H1 (cell line): ENCODE data around the gene SCAF11.
"Not testable (repeated sequence)": the region's sequence is repeated elsewhere in the genome, so short reads cannot be mapped to it uniquely, and the experiment has no call there.

Experiments used
- EP300 ChIP-seq, 2 experiments: IDR thresholded peaks; 1 replicate in 1 of 2; 2 replicates in 1 of 2; pipeline ENCODE4 v1.6.1; 2011 to 2012; ENCODE audit warnings: low read depth in 2 of 2, low read length in 2 of 2, mild to moderate bottlenecking in 2 of 2, borderline replicate concordance in 1 of 2, inconsistent platforms in 1 of 2, moderate library complexity in 1 of 2
- POLR2A ChIP-seq, 2 experiments: IDR thresholded peaks; 1 replicate in 1 of 2; 2 replicates in 1 of 2; pipeline ENCODE4 v1.6.1; 2011; ENCODE audit warnings: low read depth in 2 of 2, low read length in 2 of 2, mild to moderate bottlenecking in 2 of 2; ENCODE audit errors: control extremely low read depth in 1 of 2
- SAP30 ChIP-seq: fragments of 300-600 bp; sonication (generic); IDR thresholded peaks from 2 replicates; pipeline ENCODE4 v1.7.1; 2012; ENCODE audit warnings: low read length, moderate library complexity, mild to moderate bottlenecking, inconsistent platforms; ENCODE audit not compliant: insufficient read depth, insufficient replicate concordance
- SIRT6 ChIP-seq: IDR thresholded peaks from one replicate; pipeline ENCODE4 v1.7.1; 2012; ENCODE audit warnings: low read length, inconsistent platforms
- SP1 ChIP-seq: IDR thresholded peaks from 2 replicates; pipeline ENCODE4 v1.6.1; 2011; ENCODE audit warnings: low read depth, low read length
- SRF ChIP-seq: IDR thresholded peaks from 2 replicates; pipeline ENCODE4 v1.6.1; 2011; ENCODE audit warnings: mild to moderate bottlenecking, low read depth, low read length, moderate library complexity
- TF ChIP-seq, protein P1 (sequence below), 3 experiments: IDR thresholded peaks; 1 replicate in 2 of 3; 2 replicates in 1 of 3; pipeline versions ENCODE4 v1.5.1 to v1.6.1; 2011; ENCODE audit warnings: low read length in 3 of 3, mild to moderate bottlenecking in 3 of 3, inconsistent platforms in 2 of 3, low read depth in 1 of 3, moderate library complexity in 1 of 3; ENCODE audit not compliant: insufficient read depth in 1 of 3; ENCODE audit errors: control extremely low read depth in 1 of 3

DNA sequence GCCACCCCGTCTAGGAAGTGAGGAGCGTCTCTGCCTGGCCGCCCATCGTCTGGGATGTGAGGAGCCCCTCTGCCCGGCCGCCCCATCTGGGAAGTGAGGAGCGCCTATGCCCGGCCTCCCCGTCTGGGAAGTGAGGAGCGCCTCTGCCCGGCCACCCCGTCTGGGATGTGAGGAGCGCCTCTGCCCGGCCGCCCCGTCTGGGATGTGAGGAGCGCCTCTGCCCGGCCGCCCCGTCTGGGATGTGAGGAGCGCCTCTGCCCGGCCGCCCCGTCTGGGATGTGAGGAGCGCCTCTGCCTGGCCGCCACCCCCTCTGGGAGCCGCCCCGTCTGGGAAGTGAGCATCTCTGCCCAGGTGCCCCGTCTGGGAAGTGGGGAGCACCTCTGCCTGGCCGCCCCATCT lies 9.7 kb upstream of the SCAF11 start:
- TF ChIP-seq SRF; SIRT6; POLR2A (IDR thresholded peaks at IDR 0.05; ENCODE audit: control extremely low read depth in 1 of 2, low read depth in 2 of 2, low read length in 2 of 2); SP1; EP300 (IDR thresholded peaks at IDR 0.05; ENCODE audit: borderline replicate concordance in 1 of 2, low read depth in 2 of 2, low read length in 2 of 2); SAP30: not testable (repeated sequence)
- TF ChIP-seq, protein P1, sequence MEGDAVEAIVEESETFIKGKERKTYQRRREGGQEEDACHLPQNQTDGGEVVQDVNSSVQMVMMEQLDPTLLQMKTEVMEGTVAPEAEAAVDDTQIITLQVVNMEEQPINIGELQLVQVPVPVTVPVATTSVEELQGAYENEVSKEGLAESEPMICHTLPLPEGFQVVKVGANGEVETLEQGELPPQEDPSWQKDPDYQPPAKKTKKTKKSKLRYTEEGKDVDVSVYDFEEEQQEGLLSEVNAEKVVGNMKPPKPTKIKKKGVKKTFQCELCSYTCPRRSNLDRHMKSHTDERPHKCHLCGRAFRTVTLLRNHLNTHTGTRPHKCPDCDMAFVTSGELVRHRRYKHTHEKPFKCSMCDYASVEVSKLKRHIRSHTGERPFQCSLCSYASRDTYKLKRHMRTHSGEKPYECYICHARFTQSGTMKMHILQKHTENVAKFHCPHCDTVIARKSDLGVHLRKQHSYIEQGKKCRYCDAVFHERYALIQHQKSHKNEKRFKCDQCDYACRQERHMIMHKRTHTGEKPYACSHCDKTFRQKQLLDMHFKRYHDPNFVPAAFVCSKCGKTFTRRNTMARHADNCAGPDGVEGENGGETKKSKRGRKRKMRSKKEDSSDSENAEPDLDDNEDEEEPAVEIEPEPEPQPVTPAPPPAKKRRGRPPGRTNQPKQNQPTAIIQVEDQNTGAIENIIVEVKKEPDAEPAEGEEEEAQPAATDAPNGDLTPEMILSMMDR (IDR thresholded peaks at IDR 0.05; ENCODE audit: control extremely low read depth in 1 of 3, insufficient read depth in 1 of 3, low read depth in 1 of 3, low read length in 3 of 3) = not testable (repeated sequence)
